ENCODE data around the gene MYRF.

MYRF gene

GRCh38 chr11:61762223-61762615, 9.8 kb downstream of the MYRF start:
- DNase-seq, result no peak

GRCh38 chr11:61762798-61763197, 10.4 kb downstream of the MYRF start:
- no peak for DNase-seq

- no peak for DNase-seq
Measured at GRCh38 chr11:61763930-61764605, 11.6 kb downstream of the MYRF start.

GRCh38 chr11:61764606-61765260, 12.3 kb downstream of the MYRF start:
- no peak for DNase-seq

GRCh38 chr11:61765550-61766253, 13.3 kb downstream of the MYRF start:
- no peak for DNase-seq

- DNase-seq, result no peak
Measured at GRCh38 chr11:61766353-61766841, 14.0 kb downstream of the MYRF start.

- DNase-seq, result no peak
Measured at GRCh38 chr11:61768376-61769076, 16.1 kb downstream of the MYRF start.

GRCh38 chr11:61769169-61769920, 16.9 kb downstream of the MYRF start:
- DNase-seq, result no peak

- DNase-seq, result no peak
Measured at GRCh38 chr11:61769946-61770683, 17.7 kb downstream of the MYRF start.

- DNase-seq, result no peak
Measured at GRCh38 chr11:61771195-61771894, 18.9 kb downstream of the MYRF start.

GRCh38 chr11:61771985-61772455, 19.6 kb downstream of the MYRF start:
- no peak for DNase-seq

GRCh38 chr11:61773356-61773755, 20.9 kb downstream of the MYRF start:
- DNase-seq, result no peak

GRCh38 chr11:61773809-61774208, 21.4 kb downstream of the MYRF start:
- DNase-seq, result no peak

GRCh38 chr11:61774411-61774810, 22.0 kb downstream of the MYRF start:
- DNase-seq, result no peak

GRCh38 chr11:61775106-61775505, 22.7 kb downstream of the MYRF start:
- DNase-seq, result no peak

- DNase-seq, result no peak
Measured at GRCh38 chr11:61775606-61776554, 23.4 kb downstream of the MYRF start.

GRCh38 chr11:61776561-61777075, 24.2 kb downstream of the MYRF start:
- DNase-seq, result no peak

GRCh38 chr11:61777234-61778090, 25.0 kb downstream of the MYRF start:
- DNase-seq, result no peak
